SK-N-SH treated with all-trans-retinoic acid at 6 μM for 48 hours (cell line): Measurements from ENCODE around the gene CAPG.

Source experiments
- ATAC-seq: fragments of 200-7000 bp; cut with Tn5 transposase; 3 replicates; pipeline ENCODE4 v1.9.1; 2020; ENCODE audit warnings: mild to moderate bottlenecking, moderate library complexity
- ARNTL ChIP-seq: fragments of 450-650 bp; formaldehyde crosslinking; IDR thresholded peaks from 2 replicates; pipeline ENCODE4 v1.5.0; 2020; ENCODE audit warnings: low read depth, mild to moderate bottlenecking, moderate library complexity, borderline replicate concordance
- BACH2 ChIP-seq: fragments of 250-450 bp; sonication (Bioruptor Pico); IDR thresholded peaks from 2 replicates; pipeline ENCODE4 v1.9.0; 2021; ENCODE audit warnings: mild to moderate bottlenecking, borderline replicate concordance
- CSDC2 ChIP-seq: fragments of 250-450 bp; sonication (Bioruptor Pico); IDR thresholded peaks from 2 replicates; pipeline ENCODE4 v1.5.0; 2020; ENCODE audit warnings: mild to moderate bottlenecking, moderate library complexity
- ESRRG ChIP-seq: fragments of 250-450 bp; sonication (Bioruptor Pico); IDR thresholded peaks from 2 replicates; pipeline ENCODE4 v1.6.1; 2021; ENCODE audit warnings: mild to moderate bottlenecking
- GLIS3 ChIP-seq: fragments of 250-450 bp; sonication (Bioruptor Pico); IDR thresholded peaks from 2 replicates; pipeline ENCODE4 v1.5.0; 2020; ENCODE audit warnings: mild to moderate bottlenecking, moderate library complexity
- ISL1 ChIP-seq: fragments of 250-450 bp; sonication (Bioruptor Pico); IDR thresholded peaks from 2 replicates; pipeline ENCODE4 v2.1.2; 2022; ENCODE audit warnings: mild to moderate bottlenecking, moderate library complexity
- OSR1 ChIP-seq: fragments of 250-450 bp; sonication (Bioruptor Pico); IDR thresholded peaks from 2 replicates; pipeline ENCODE4 v1.8.0; 2022; ENCODE audit warnings: moderate library complexity, mild to moderate bottlenecking, inconsistent platforms
- PPARA ChIP-seq: fragments of 250-450 bp; sonication (Bioruptor Pico); IDR thresholded peaks from 2 replicates; pipeline ENCODE4 v1.5.0; 2020; ENCODE audit warnings: mild to moderate bottlenecking, borderline replicate concordance
- RARB ChIP-seq: fragments of 250-450 bp; sonication (Bioruptor Pico); IDR thresholded peaks from 2 replicates; pipeline ENCODE4 v1.8.0; 2021; ENCODE audit warnings: mild to moderate bottlenecking, moderate library complexity
- SNAI2 ChIP-seq: fragments of 250-450 bp; sonication (Bioruptor Pico); IDR thresholded peaks from 2 replicates; pipeline ENCODE4 v1.5.0; 2020; ENCODE audit warnings: mild to moderate bottlenecking, moderate library complexity
- ZC3H10 ChIP-seq: fragments of 250-450 bp; sonication (Bioruptor Pico); IDR thresholded peaks from 2 replicates; pipeline ENCODE4 v1.5.1; 2021; ENCODE audit warnings: mild to moderate bottlenecking, moderate library complexity
- ZFP3 ChIP-seq: fragments of 250-450 bp; sonication (Bioruptor Pico); IDR thresholded peaks from 2 replicates; pipeline ENCODE4 v1.5.0; 2020; ENCODE audit warnings: mild to moderate bottlenecking, moderate library complexity
- ZFP30 ChIP-seq: fragments of 450-650 bp; formaldehyde crosslinking; IDR thresholded peaks from 2 replicates; pipeline ENCODE4 v1.5.0; 2022; ENCODE audit warnings: mild to moderate bottlenecking, moderate library complexity
- ZNF565 ChIP-seq: fragments of 450-650 bp; formaldehyde crosslinking; conservative IDR thresholded peaks from 2 replicates; pipeline ENCODE4 v1.5.0; 2020; ENCODE audit warnings: low read depth, mild to moderate bottlenecking, moderate library complexity
- ZNF70 ChIP-seq: fragments of 450-650 bp; formaldehyde crosslinking; IDR thresholded peaks from 2 replicates; pipeline ENCODE4 v1.5.0; 2020; ENCODE audit warnings: mild to moderate bottlenecking, moderate library complexity
- ZNF8 ChIP-seq: fragments of 450-650 bp; formaldehyde crosslinking; IDR thresholded peaks from 2 replicates; pipeline ENCODE4 v1.5.0; 2020; ENCODE audit warnings: mild to moderate bottlenecking, moderate library complexity
- TF ChIP-seq, protein P1 (sequence below): fragments of 250-450 bp; sonication (Bioruptor Pico); IDR thresholded peaks from 2 replicates; pipeline ENCODE4 v1.5.1; 2020; ENCODE audit warnings: low read depth, mild to moderate bottlenecking, moderate library complexity
- TF ChIP-seq, protein P2 (sequence below): fragments of 250-450 bp; sonication (Bioruptor Pico); IDR thresholded peaks from 2 replicates; pipeline ENCODE4 v1.8.0; 2021; ENCODE audit warnings: low read depth, mild to moderate bottlenecking, moderate library complexity, borderline replicate concordance
- TF ChIP-seq, protein P3 (sequence below): fragments of 250-450 bp; sonication (Bioruptor Pico); IDR thresholded peaks from 2 replicates; pipeline ENCODE4 v1.8.0; 2020; ENCODE audit warnings: mild to moderate bottlenecking, moderate library complexity, borderline replicate concordance
- TF ChIP-seq, protein P4 (sequence below): fragments of 250-450 bp; sonication (Bioruptor Pico); IDR thresholded peaks from 2 replicates; pipeline ENCODE4 v1.5.1; 2021; ENCODE audit warnings: mild to moderate bottlenecking, moderate library complexity
- TF ChIP-seq, protein P5 (sequence below): fragments of 250-450 bp; sonication (Bioruptor Pico); IDR thresholded peaks from 2 replicates; pipeline ENCODE4 v1.5.0; 2020; ENCODE audit warnings: mild to moderate bottlenecking, moderate library complexity

Gene CAPG

DNA sequence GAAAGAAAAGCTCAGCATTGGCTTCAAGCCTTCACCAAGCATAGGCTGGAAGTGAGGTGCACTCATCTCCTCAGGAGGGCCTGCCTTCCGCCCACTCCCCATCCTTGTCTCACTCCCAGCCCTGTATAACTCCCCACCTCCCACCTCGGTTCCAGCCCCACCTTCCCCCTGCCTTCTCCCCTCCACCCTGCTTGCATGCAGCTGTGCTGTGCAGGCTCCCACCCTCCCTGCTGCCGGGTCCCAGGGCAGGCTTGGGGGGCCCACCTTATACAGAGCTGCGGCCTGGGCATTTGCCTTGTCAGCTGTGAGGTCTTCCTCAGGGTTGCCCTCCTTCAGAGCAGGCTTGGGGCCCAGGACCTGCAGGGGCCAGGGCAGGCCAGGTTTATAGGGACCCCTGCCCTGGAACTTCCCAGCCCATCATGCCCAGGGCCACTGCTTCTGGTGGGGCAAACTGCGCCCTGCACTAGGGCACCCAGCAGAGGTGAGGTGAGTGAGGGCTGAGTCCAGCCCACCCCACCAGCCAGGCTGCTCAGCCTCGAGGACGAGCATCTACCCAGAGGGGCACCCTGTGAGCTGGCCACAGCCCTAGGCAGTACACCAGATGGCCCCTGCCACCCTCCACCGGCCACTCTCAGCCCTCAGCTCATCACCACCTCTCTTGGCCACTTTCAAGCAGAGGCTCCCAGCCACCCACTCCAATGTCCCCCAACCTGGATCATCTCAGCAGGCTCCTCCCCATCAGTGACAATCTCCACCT lies 11.6 kb downstream of the CAPG start:
- no peak for TF ChIP-seq CSDC2 (CRISPR knock-in tag)

GRCh38 chr2:85397925-85398331 lies 12.2 kb downstream of the CAPG start:
- ATAC-seq = no peak
- TF ChIP-seq, protein P1, sequence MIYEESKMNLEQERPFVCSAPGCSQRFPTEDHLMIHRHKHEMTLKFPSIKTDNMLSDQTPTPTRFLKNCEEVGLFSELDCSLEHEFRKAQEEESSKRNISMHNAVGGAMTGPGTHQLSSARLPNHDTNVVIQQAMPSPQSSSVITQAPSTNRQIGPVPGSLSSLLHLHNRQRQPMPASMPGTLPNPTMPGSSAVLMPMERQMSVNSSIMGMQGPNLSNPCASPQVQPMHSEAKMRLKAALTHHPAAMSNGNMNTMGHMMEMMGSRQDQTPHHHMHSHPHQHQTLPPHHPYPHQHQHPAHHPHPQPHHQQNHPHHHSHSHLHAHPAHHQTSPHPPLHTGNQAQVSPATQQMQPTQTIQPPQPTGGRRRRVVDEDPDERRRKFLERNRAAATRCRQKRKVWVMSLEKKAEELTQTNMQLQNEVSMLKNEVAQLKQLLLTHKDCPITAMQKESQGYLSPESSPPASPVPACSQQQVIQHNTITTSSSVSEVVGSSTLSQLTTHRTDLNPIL = no peak
- TF ChIP-seq ARNTL (CRISPR knock-in tag) (no peak), ESRRG (no peak), RARB (CRISPR knock-in tag) (no peak), ZC3H10 (CRISPR knock-in tag) (no peak), SNAI2 (CRISPR knock-in tag) (no peak), ZFP3 (CRISPR knock-in tag) (no peak), BACH2 (no peak), ZFP30 (CRISPR knock-in tag) (no peak)
- TF ChIP-seq, protein P2, sequence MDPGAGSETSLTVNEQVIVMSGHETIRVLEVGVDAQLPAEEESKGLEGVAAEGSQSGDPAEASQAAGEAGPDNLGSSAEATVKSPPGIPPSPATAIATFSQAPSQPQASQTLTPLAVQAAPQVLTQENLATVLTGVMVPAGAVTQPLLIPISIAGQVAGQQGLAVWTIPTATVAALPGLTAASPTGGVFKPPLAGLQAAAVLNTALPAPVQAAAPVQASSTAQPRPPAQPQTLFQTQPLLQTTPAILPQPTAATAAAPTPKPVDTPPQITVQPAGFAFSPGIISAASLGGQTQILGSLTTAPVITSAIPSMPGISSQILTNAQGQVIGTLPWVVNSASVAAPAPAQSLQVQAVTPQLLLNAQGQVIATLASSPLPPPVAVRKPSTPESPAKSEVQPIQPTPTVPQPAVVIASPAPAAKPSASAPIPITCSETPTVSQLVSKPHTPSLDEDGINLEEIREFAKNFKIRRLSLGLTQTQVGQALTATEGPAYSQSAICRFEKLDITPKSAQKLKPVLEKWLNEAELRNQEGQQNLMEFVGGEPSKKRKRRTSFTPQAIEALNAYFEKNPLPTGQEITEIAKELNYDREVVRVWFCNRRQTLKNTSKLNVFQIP (CRISPR knock-in tag) = no peak
- TF ChIP-seq, protein P3, sequence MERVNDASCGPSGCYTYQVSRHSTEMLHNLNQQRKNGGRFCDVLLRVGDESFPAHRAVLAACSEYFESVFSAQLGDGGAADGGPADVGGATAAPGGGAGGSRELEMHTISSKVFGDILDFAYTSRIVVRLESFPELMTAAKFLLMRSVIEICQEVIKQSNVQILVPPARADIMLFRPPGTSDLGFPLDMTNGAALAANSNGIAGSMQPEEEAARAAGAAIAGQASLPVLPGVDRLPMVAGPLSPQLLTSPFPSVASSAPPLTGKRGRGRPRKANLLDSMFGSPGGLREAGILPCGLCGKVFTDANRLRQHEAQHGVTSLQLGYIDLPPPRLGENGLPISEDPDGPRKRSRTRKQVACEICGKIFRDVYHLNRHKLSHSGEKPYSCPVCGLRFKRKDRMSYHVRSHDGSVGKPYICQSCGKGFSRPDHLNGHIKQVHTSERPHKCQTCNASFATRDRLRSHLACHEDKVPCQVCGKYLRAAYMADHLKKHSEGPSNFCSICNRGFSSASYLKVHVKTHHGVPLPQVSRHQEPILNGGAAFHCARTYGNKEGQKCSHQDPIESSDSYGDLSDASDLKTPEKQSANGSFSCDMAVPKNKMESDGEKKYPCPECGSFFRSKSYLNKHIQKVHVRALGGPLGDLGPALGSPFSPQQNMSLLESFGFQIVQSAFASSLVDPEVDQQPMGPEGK (CRISPR knock-in tag) = no peak

More for the DNA sequence above, 11.6 kb downstream of the CAPG start:
- no peak for ATAC-seq

GRCh38 chr2:85396531-85397470 lies 13.4 kb downstream of the CAPG start:
- peak; percentile 35 for ATAC-seq
- TF ChIP-seq RARB (CRISPR knock-in tag) (no peak), ZC3H10 (CRISPR knock-in tag) (no peak), ZNF8 (CRISPR knock-in tag) (no peak), ZNF565 (CRISPR knock-in tag) (no peak), ESRRG (no peak), ISL1 (CRISPR knock-in tag) (no peak), ZNF70 (CRISPR knock-in tag) (no peak), PPARA (CRISPR knock-in tag) (no peak), ARNTL (CRISPR knock-in tag) (no peak), CSDC2 (CRISPR knock-in tag) (no peak)
- TF ChIP-seq, protein P4, sequence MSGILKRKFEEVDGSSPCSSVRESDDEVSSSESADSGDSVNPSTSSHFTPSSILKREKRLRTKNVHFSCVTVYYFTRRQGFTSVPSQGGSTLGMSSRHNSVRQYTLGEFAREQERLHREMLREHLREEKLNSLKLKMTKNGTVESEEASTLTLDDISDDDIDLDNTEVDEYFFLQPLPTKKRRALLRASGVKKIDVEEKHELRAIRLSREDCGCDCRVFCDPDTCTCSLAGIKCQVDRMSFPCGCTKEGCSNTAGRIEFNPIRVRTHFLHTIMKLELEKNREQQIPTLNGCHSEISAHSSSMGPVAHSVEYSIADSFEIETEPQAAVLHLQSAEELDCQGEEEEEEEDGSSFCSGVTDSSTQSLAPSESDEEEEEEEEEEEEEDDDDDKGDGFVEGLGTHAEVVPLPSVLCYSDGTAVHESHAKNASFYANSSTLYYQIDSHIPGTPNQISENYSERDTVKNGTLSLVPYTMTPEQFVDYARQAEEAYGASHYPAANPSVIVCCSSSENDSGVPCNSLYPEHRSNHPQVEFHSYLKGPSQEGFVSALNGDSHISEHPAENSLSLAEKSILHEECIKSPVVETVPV (CRISPR knock-in tag) = no peak

GRCh38 chr2:85395912-85396475 lies 14.2 kb downstream of the CAPG start:
- TF ChIP-seq OSR1 = no peak
- ATAC-seq = no peak

GRCh38 chr2:85394976-85395375 lies 15.2 kb downstream of the CAPG start:
- no peak for ATAC-seq
- no peak for TF ChIP-seq GLIS3 (CRISPR knock-in tag)
- TF ChIP-seq, protein P5, sequence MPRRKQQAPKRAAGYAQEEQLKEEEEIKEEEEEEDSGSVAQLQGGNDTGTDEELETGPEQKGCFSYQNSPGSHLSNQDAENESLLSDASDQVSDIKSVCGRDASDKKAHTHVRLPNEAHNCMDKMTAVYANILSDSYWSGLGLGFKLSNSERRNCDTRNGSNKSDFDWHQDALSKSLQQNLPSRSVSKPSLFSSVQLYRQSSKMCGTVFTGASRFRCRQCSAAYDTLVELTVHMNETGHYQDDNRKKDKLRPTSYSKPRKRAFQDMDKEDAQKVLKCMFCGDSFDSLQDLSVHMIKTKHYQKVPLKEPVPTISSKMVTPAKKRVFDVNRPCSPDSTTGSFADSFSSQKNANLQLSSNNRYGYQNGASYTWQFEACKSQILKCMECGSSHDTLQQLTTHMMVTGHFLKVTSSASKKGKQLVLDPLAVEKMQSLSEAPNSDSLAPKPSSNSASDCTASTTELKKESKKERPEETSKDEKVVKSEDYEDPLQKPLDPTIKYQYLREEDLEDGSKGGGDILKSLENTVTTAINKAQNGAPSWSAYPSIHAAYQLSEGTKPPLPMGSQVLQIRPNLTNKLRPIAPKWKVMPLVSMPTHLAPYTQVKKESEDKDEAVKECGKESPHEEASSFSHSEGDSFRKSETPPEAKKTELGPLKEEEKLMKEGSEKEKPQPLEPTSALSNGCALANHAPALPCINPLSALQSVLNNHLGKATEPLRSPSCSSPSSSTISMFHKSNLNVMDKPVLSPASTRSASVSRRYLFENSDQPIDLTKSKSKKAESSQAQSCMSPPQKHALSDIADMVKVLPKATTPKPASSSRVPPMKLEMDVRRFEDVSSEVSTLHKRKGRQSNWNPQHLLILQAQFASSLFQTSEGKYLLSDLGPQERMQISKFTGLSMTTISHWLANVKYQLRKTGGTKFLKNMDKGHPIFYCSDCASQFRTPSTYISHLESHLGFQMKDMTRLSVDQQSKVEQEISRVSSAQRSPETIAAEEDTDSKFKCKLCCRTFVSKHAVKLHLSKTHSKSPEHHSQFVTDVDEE (CRISPR knock-in tag) = no peak
- TF ChIP-seq ZFP3 (CRISPR knock-in tag) = no peak
- TF ChIP-seq ZFP30 (CRISPR knock-in tag) = no peak
- TF ChIP-seq, protein P1 = no peak
